Ishikawa (cell line): ENCODE measurements around the gene TPCN1.

Experiments used
- CEBPB ChIP-seq: IDR thresholded peaks from 2 replicates; pipeline ENCODE4 v1.6.1; 2012
- CREB1 ChIP-seq: IDR thresholded peaks from 2 replicates; pipeline ENCODE4 v1.6.1; 2012; ENCODE audit warnings: low read depth
- EGR1 ChIP-seq: IDR thresholded peaks from 2 replicates; pipeline ENCODE4 v1.6.1; 2012
- EP300 ChIP-seq: IDR thresholded peaks from 2 replicates; pipeline ENCODE4 v1.6.1; 2012; ENCODE audit warnings: borderline replicate concordance
- FOXM1 ChIP-seq: IDR thresholded peaks from 2 replicates; pipeline ENCODE4 v1.6.1; 2012; ENCODE audit warnings: low read depth, borderline replicate concordance
- NFIC ChIP-seq: IDR thresholded peaks from 2 replicates; pipeline ENCODE4 v1.6.1; 2012
- RAD21 ChIP-seq: IDR thresholded peaks from 2 replicates; pipeline ENCODE4 v1.6.1; 2012; ENCODE audit warnings: low read depth
- TAF1 ChIP-seq: IDR thresholded peaks from 2 replicates; pipeline ENCODE4 v1.6.1; 2012; ENCODE audit warnings: low read depth, mild to moderate bottlenecking
- TCF12 ChIP-seq: IDR thresholded peaks from 2 replicates; pipeline ENCODE4 v1.6.1; 2012; ENCODE audit warnings: low read depth
- TEAD4 ChIP-seq: IDR thresholded peaks from 2 replicates; pipeline ENCODE4 v1.6.1; 2012
- YY1 ChIP-seq: IDR thresholded peaks from 2 replicates; pipeline ENCODE4 v1.6.1; 2012; ENCODE audit warnings: low read depth
- ZBTB7A ChIP-seq: IDR thresholded peaks from 2 replicates; pipeline ENCODE4 v1.6.1; 2012; ENCODE audit warnings: low read depth
- TF ChIP-seq, protein P1 (sequence below): IDR thresholded peaks from 2 replicates; pipeline ENCODE4 v1.6.1; 2012; ENCODE audit warnings: low read depth, mild to moderate bottlenecking
- TF ChIP-seq, protein P2 (sequence below): IDR thresholded peaks from 2 replicates; pipeline ENCODE4 v1.6.1; 2012
- TF ChIP-seq, protein P3 (sequence below): IDR thresholded peaks from 2 replicates; pipeline ENCODE4 v1.6.1; 2012

Gene TPCN1

DNA sequence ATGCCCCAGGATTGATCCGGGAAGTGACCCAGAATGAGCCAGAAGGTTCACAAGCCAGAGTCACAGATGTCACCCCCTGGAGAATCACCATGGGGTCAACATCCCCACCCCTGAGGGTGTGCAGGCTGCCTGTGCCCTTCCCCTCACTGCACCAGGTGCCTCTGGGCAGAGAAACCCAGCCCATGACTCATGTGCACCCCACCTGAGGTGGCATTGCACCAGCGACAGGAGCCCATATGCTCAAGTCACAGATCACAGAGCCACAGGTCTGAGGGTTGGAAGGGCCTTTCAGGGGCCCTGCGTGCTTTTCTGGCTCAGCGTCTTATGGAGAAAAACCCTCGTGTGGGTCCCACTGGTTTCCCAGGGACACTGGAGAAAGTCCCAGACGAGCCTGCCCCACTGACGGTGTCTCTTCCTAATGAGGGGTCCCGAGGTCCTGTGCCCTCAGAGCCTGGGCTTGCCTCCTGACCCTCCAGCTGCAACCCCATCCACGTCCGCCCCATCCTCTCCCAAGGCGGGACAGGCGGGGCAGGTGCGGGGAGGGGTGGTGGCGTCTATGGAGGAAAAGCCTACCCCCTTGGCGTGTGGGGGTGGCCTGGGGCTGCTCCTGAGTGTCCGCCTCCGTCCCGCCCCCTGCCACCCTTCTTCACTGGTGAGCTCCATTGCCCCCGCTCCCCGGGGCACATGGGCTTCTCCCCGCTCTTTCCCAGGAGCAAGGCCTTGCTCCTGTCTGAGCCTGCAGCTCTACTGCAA is 66.1 kb downstream of the TPCN1 start:
- TF ChIP-seq, protein P1, sequence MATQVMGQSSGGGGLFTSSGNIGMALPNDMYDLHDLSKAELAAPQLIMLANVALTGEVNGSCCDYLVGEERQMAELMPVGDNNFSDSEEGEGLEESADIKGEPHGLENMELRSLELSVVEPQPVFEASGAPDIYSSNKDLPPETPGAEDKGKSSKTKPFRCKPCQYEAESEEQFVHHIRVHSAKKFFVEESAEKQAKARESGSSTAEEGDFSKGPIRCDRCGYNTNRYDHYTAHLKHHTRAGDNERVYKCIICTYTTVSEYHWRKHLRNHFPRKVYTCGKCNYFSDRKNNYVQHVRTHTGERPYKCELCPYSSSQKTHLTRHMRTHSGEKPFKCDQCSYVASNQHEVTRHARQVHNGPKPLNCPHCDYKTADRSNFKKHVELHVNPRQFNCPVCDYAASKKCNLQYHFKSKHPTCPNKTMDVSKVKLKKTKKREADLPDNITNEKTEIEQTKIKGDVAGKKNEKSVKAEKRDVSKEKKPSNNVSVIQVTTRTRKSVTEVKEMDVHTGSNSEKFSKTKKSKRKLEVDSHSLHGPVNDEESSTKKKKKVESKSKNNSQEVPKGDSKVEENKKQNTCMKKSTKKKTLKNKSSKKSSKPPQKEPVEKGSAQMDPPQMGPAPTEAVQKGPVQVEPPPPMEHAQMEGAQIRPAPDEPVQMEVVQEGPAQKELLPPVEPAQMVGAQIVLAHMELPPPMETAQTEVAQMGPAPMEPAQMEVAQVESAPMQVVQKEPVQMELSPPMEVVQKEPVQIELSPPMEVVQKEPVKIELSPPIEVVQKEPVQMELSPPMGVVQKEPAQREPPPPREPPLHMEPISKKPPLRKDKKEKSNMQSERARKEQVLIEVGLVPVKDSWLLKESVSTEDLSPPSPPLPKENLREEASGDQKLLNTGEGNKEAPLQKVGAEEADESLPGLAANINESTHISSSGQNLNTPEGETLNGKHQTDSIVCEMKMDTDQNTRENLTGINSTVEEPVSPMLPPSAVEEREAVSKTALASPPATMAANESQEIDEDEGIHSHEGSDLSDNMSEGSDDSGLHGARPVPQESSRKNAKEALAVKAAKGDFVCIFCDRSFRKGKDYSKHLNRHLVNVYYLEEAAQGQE, result no peak
- TF ChIP-seq ZBTB7A (no peak), CEBPB (no peak), YY1 (no peak), EP300 (no peak)

DNA sequence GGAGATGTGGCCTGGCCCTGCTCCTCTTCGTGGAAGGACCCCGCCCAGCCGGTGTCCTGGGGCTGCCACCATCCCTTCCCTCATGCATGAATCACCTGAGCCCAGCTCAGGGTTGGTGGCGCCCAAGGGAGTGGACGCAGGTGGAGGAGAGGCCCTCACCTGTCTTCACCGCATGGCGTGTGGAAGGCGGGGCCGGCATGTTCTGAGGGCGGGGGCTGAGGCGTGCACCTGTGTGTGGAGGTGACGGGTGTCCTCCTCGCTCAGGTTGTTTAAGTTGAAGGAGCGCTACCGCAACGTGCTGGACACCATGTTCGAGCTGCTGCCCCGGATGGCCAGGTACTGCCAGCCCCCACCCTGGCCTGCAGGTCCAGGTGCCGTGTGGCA is 66.6 kb downstream of the TPCN1 start:
- TF ChIP-seq CREB1 (no peak), TCF12 (no peak), EGR1 (no peak), EP300 (no peak), TAF1 (no peak), ZBTB7A (no peak), RAD21 (no peak), YY1 (no peak)
- TF ChIP-seq, protein P2, sequence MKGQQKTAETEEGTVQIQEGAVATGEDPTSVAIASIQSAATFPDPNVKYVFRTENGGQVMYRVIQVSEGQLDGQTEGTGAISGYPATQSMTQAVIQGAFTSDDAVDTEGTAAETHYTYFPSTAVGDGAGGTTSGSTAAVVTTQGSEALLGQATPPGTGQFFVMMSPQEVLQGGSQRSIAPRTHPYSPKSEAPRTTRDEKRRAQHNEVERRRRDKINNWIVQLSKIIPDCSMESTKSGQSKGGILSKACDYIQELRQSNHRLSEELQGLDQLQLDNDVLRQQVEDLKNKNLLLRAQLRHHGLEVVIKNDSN, result no peak
- TF ChIP-seq, protein P3, sequence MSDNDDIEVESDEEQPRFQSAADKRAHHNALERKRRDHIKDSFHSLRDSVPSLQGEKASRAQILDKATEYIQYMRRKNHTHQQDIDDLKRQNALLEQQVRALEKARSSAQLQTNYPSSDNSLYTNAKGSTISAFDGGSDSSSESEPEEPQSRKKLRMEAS, result no peak

DNA sequence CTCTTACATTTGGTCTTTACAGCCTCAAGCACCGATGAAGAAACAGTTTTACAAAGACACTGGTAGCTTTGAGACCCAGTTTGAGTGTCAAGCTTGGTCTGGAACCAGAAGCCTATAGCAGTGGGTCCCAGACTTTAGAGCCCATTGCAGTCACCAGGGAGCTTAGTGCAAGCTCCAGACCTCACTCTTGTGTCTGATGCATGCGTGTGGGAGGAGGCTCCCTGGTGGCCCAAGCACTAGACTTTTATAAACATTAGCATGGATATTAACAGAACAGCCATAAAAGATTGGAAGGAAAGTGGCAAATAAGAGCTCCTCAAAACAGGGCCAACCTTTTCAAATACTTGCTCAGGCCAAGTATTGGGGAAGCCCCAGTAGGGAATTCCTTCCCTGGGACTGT is 68.1 kb downstream of the TPCN1 start:
- TF ChIP-seq FOXM1 (no peak), TCF12 (no peak), CREB1 (no peak), NFIC (no peak), TEAD4 (no peak), EGR1 (no peak), YY1 (no peak), ZBTB7A (no peak), RAD21 (no peak), CEBPB (no peak), EP300 (no peak), TAF1 (no peak)
- TF ChIP-seq, protein P1, result no peak
- TF ChIP-seq, protein P3, result no peak
- TF ChIP-seq, protein P2, result no peak

DNA sequence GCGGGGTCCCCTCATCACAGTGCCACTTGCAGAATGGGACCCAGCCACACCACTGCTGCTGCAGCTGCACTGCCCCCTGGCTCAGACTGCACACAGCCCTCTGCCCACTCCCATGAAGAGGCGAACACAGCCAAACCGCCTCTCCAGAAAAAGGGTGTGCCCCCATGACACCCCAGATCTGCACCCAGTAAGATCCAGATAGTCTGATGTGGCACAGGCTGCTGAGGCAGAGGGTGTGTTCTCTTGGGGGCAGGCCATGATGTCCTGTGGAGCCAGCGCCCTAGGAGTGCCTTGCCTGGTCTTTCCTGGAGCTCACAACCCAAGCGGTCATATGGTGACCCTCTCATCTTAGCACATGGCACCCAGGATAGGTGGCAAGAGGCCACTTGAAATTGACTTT is 69.2 kb downstream of the TPCN1 start:
- TF ChIP-seq TEAD4, result no peak

DNA sequence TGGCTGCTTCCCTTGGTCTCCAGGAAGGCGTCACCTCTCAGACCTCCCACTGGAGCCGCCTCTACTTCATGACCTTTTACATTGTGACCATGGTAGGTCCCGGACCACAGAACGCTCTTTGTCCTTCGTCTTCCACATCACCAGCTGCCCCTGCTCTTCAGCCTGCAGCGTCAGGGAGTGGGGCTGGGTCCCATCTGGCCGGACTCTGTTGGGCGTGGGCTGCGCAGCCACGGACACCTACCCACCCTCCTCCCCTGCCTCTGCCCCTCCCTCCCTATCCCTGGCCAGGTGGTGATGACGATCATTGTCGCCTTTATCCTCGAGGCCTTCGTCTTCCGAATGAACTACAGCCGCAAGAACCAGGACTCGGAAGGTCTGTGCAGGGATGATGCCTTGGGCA is 70.3 kb downstream of the TPCN1 start:
- TF ChIP-seq FOXM1 (no peak), TAF1 (no peak), TCF12 (no peak), EP300 (no peak), ZBTB7A (no peak), CREB1 (no peak), NFIC (no peak), CEBPB (no peak), YY1 (no peak), EGR1 (no peak)
- TF ChIP-seq, protein P1, result no peak
